ENCODE results near the gene SCYGR7. TPM values are rescaled to one million over a fixed set of nuclear protein-coding genes. Genes with fewer than 3 reads are reported as not detected.

The SCYGR7 gene
- total and polyA plus RNA-seq, 2 donors (not counting 1 experiment from before 2014, with no cell fraction given), result not detected

- no peak overlapping the region for H3K27ac ChIP-seq (ENCODE audit: insufficient read depth, low read length)
- H3K79me2 ChIP-seq (ENCODE audit: control insufficient read depth, insufficient read depth, low read length), result no peaks in the 10 kb centered on the region
- no peak overlapping the region for H3K4me2 ChIP-seq (ENCODE audit: extremely low read depth, insufficient read depth, low read length)
- H3K9ac ChIP-seq (ENCODE audit: insufficient read depth, low read length), result no peak overlapping the region
- H4K20me1 ChIP-seq (ENCODE audit: control insufficient read depth, extremely low read depth, insufficient read depth, low read length), result no peaks in the 10 kb centered on the region
- H2AFZ ChIP-seq (ENCODE audit: low read length), result no peak overlapping the region
- DNase-seq (ENCODE audit: low read depth in 2 of 2), result no peak
- TF ChIP-seq EZH2 (IDR thresholded peaks at IDR 0.05; ENCODE audit: low read length, missing control alignments), result no peak
- TF ChIP-seq CTCF (conservative IDR thresholded peaks at IDR 0.05 in 1 of 2, IDR thresholded peaks at IDR 0.05 in 1 of 2; ENCODE audit: low read depth in 1 of 2, low read length in 2 of 2), result no peak
- H3K9me3 ChIP-seq (ENCODE audit: control insufficient read depth, insufficient read depth, low read depth, low read length), result no peaks in the 10 kb centered on the region
- no peaks in the 10 kb centered on the region for H3K27me3 ChIP-seq (ENCODE audit: control insufficient read depth, insufficient read depth, low read length)
- no peak overlapping the region for H3K4me3 ChIP-seq (replicated peaks in 1 of 4; ENCODE audit: control extremely low read depth in 1 of 4, insufficient read depth in 1 of 4, low read depth in 3 of 4, low read length in 4 of 4)
- no peaks in the 10 kb centered on the region for H3K4me1 ChIP-seq (ENCODE audit: control insufficient read depth, extremely low read depth, insufficient read depth, low read length)
- H3K36me3 ChIP-seq (ENCODE audit: control insufficient read depth, insufficient read depth, low read length), result no peaks in the 10 kb centered on the region
Observed at GRCh38 chr2:227774895-227775842, 47.0 kb downstream of the SCYGR7 start.

Other genes starting within 250 kb of the SCYGR7 start
- not detected in 2 replicates for gene SCYGR2, start 129.4 kb upstream of the SCYGR7 start, total RNA-seq
- gene SCYGR2, start 129.4 kb upstream of the SCYGR7 start, polyA plus RNA-seq, result not detected in 2 replicates
- not detected in 2 replicates for gene SCYGR3, start 113.5 kb upstream of the SCYGR7 start, total RNA-seq
- not detected in 2 replicates for gene SCYGR3, start 113.5 kb upstream of the SCYGR7 start, polyA plus RNA-seq
- not detected in 2 replicates for gene SCYGR4, start 110.8 kb upstream of the SCYGR7 start, total RNA-seq
- gene SCYGR4, start 110.8 kb upstream of the SCYGR7 start, polyA plus RNA-seq, result not detected in 2 replicates
- gene SCYGR5, start 61.5 kb upstream of the SCYGR7 start, total RNA-seq, result not detected in 2 replicates
- gene SCYGR5, start 61.5 kb upstream of the SCYGR7 start, polyA plus RNA-seq, result not detected in 2 replicates
- gene SLC19A3, start 10.3 kb upstream of the SCYGR7 start, total RNA-seq, result 0.17 and 1.0 TPM in 2 replicates
- 0.11 and 0.16 TPM in 2 replicates for gene SLC19A3, start 10.3 kb upstream of the SCYGR7 start, polyA plus RNA-seq
- not detected in 2 replicates for gene SCYGR6, start 3.6 kb upstream of the SCYGR7 start, total RNA-seq
- gene SCYGR6, start 3.6 kb upstream of the SCYGR7 start, polyA plus RNA-seq, result not detected in 2 replicates
- not detected in 2 replicates for gene SCYGR8, start 17.6 kb downstream of the SCYGR7 start, total RNA-seq
- not detected in 2 replicates for gene SCYGR8, start 17.6 kb downstream of the SCYGR7 start, polyA plus RNA-seq
- not detected in 2 replicates for gene CCL20, start 85.5 kb downstream of the SCYGR7 start, total RNA-seq
- 0.23 TPM in 1 of 2 replicates, not detected in the other for gene CCL20, start 85.5 kb downstream of the SCYGR7 start, polyA plus RNA-seq
- not detected in 2 replicates for gene DAW1, start 143.3 kb downstream of the SCYGR7 start, total RNA-seq
- 0.11 and 0.12 TPM in 2 replicates for gene DAW1, start 143.3 kb downstream of the SCYGR7 start, polyA plus RNA-seq